Natural killer cell (primary cell): ENCODE results near the gene ENAM. TPM values are rescaled to one million over a fixed set of nuclear protein-coding genes. Genes with fewer than 3 reads are reported as not detected.

ENCODE experiments used
- ATAC-seq, 3 donors: fragments of 150-1000 bp in 2 of 3; fragments of 200-7000 bp in 1 of 3; cut with Tn5 transposase; 1 replicate in 1 of 3; 2 replicates in 2 of 3; pipeline ENCODE4 v1.10.0; 2021; ENCODE audit warnings: mild to moderate bottlenecking in 2 of 3, moderate library complexity in 2 of 3
- DNase-seq, 2 donors: peaks; one replicate each; pipeline versions ENCODE4 v3.0.0 to v3.0.0-alpha.2; 2013 to 2021; ENCODE audit warnings: mixed read lengths in 1 of 2
- H3K27ac ChIP-seq: one replicate; pipeline ENCODE4 v1.5.1; 2013; ENCODE audit warnings: mild to moderate bottlenecking, low read length
- H3K27me3 ChIP-seq: one replicate; pipeline ENCODE4 v1.6.1; 2013; ENCODE audit warnings: low read length; ENCODE audit not compliant: control insufficient read depth, insufficient read depth
- H3K36me3 ChIP-seq: one replicate; pipeline ENCODE4 v1.6.1; 2013; ENCODE audit warnings: low read length; ENCODE audit not compliant: control insufficient read depth, insufficient read depth
- H3K4me1 ChIP-seq: one replicate; pipeline ENCODE4 v1.6.1; 2013; ENCODE audit warnings: low read length; ENCODE audit not compliant: control insufficient read depth, insufficient read depth
- H3K4me3 ChIP-seq: one replicate; pipeline ENCODE4 v1.5.1; 2013; ENCODE audit warnings: low read length
- H3K9me3 ChIP-seq: one replicate; pipeline ENCODE4 v1.6.1; 2013; ENCODE audit warnings: low read length; ENCODE audit not compliant: control insufficient read depth, insufficient read depth
- H3K27ac Mint-ChIP-seq, 2 donors: one replicate each; pipeline ENCODE4 v1.8.0; 2022; ENCODE audit warnings: mild to moderate bottlenecking in 2 of 2, mixed read lengths in 2 of 2, moderate library complexity in 1 of 2
- H3K27me3 Mint-ChIP-seq, 2 donors: one replicate each; pipeline ENCODE4 v1.8.0; 2022; ENCODE audit warnings: low read depth in 2 of 2, mixed read lengths in 2 of 2
- H3K36me3 Mint-ChIP-seq: one replicate; pipeline ENCODE4 v1.8.0; 2022; ENCODE audit warnings: mixed read lengths
- H3K4me1 Mint-ChIP-seq, 2 donors: one replicate each; pipeline ENCODE4 v1.8.0; 2022; ENCODE audit warnings: mixed read lengths in 2 of 2
- H3K4me3 Mint-ChIP-seq: one replicate; pipeline ENCODE4 v1.8.0; 2022; ENCODE audit warnings: mild to moderate bottlenecking, moderate library complexity, mixed read lengths
- H3K9me3 Mint-ChIP-seq, 2 donors: one replicate each; pipeline ENCODE4 v1.8.0; 2022; ENCODE audit warnings: mixed read lengths in 2 of 2
- CTCF ChIP-seq: fragments of 200-600 bp; IDR thresholded peaks from one replicate; pipeline ENCODE4 v1.8.0; 2022; ENCODE audit warnings: antibody characterized with exemption
- WGBS: methylation state at CpG from one replicate; pipeline ENCODE4 v1.1.7; 2013; ENCODE audit warnings: missing lambda C conversion rate; ENCODE audit not compliant: insufficient coverage; 5-methylcytosine and 5-hydroxymethylcytosine counted together
- intact Hi-C: fragments of 100-400 bp; cut with micrococcal nuclease; formaldehyde crosslinking; loops from one replicate; pipeline ENCODE4 v1.14.2; 2022
- total RNA-seq, 4 donors: library from RNA; stranded (reverse); fragments of 120-200 nt in 1 of 4; gene quantifications; one replicate each; pipeline versions ENCODE4 v1.2.3 to v1.2.4, GENCODE V29; 2013 to 2022

Gene ENAM
- total RNA-seq, 3 donors from 2014 or later (not counting 1 experiment from before 2014, with no cell fraction given): not detected

DNA sequence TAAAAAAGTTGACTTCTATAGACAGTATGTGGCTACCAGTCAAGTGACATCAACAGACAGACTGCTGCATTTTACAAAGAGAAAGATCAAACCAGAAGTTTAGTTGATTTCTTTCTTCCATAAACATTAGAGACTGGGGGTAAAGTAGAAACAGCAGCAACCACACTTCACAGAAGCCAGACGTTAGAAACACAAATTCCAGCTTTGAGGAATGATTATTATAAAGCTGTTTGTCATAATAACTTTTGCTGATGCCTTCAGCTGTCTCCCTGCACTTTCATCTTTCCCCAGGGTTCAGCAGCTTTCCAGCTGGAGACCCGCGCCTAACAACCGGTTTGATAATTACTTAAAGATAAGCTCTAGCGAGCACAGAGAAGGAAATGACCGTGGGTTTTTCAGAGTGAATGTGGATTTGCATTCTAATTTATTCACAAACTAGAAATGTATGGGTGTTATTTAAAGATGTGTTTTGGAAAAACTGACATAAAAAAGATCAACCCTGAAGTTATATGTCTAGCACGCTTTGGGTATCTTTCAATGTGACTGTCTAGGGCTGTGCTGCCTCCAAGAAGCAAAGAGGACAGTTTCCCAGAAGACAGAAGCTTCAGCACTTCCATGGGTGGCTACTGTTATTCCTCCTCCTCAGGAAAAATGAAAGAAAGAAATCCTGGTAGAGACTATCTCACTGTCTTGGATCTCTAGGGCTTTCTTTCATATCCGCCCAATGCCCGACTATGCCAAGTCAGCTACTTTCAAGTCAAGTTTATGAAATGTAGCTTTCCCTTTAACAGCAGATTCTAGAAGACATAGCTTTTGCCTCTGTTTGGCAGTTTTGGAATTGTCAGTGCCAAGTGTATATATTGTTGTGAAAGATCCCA, 15.0 kb upstream of the ENAM start:
- ATAC-seq (no peak), DNase-seq (no peak)
- Histone ChIP-seq H3K4me1 (no peaks in the 10 kb centered on the region), H3K9me3 (no peaks in the 10 kb centered on the region), H3K36me3 (no peaks in the 10 kb centered on the region), H3K27me3 (no peaks in the 10 kb centered on the region), H3K4me3 (no peak overlapping the region), H3K27ac (no peak overlapping the region)
- TF ChIP-seq CTCF: no peak
- Mint-ChIP-seq H3K4me1 (no peaks in the 10 kb centered on the region), H3K27ac (no peak overlapping the region), H3K9me3 (no peaks in the 10 kb centered on the region), H3K4me3 (no peak overlapping the region), H3K36me3 (no peaks in the 10 kb centered on the region), H3K27me3 (peaks cover 3 to 13% of the 10 kb centered on the region in 2 donors)
- intact Hi-C loops: no loop called here
- 23% methylated on average over 7 of the region's 9 CpGs for WGBS

DNA sequence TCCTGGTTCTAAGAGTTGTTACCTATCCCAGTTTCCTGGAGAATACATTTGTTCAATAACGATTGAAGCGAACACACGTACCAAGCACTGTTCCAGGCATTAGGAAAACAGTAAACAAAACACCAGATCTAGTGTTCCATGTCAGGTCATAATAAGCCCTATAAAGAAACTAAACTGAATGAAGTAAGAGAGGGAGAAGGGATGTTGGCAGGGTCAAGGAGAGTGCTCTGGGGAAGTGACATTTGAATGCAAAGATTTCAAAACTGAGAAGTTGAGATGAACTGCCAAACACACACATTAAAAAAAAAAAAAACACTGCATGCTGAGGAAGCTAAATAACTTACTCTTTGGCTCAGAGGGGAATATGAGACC, 14.4 kb upstream of the ENAM start:
- no peak for ATAC-seq
- TF ChIP-seq CTCF: no peak
- H3K27me3 Mint-ChIP-seq: peaks cover 3 to 13% of the 10 kb centered on the region in 2 donors
- H3K36me3 Mint-ChIP-seq: no peaks in the 10 kb centered on the region
- 91% methylated on average over 3 of the region's 3 CpGs for WGBS
- Histone ChIP-seq H3K4me3 (no peak overlapping the region), H3K27me3 (no peaks in the 10 kb centered on the region), H3K27ac (no peak overlapping the region), H3K9me3 (no peaks in the 10 kb centered on the region), H3K36me3 (no peaks in the 10 kb centered on the region), H3K4me1 (no peaks in the 10 kb centered on the region)
- H3K4me1 Mint-ChIP-seq: no peaks in the 10 kb centered on the region
- no peak overlapping the region for H3K27ac Mint-ChIP-seq
- intact Hi-C loops: no loop called here
- no peaks in the 10 kb centered on the region for H3K9me3 Mint-ChIP-seq
- no peak for DNase-seq
- H3K4me3 Mint-ChIP-seq: no peak overlapping the region

DNA sequence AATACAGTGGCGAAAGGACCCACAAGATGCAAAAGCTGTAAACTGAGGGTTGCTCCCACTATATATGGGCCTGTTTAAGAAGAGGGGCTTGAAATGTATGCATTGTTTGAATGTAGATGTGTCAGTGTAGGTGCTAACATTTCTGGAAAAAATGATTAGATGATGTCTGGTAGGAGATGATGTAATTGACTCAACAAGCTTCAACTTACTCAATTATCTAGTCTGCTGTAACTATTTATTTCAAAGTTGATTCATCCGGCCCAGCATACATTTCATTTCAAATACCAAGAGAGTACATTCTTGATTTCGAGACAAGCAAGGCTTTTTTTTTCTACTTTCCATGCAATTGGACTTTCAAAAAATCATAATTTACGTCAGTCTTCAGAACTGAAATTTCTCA, 9.3 kb upstream of the ENAM start:
- peak; percentile 25 to 63 (median 41) for ATAC-seq
- 95% methylated on average over 3 of the region's 4 CpGs for WGBS
- Histone ChIP-seq H3K27me3 (no peaks in the 10 kb centered on the region), H3K9me3 (no peaks in the 10 kb centered on the region), H3K36me3 (no peaks in the 10 kb centered on the region), H3K4me1 (no peaks in the 10 kb centered on the region), H3K27ac (no peak overlapping the region), H3K4me3 (no peak overlapping the region)
- no peak overlapping the region for H3K27ac Mint-ChIP-seq
- intact Hi-C loops: no loop called here
- no peaks in the 10 kb centered on the region for H3K9me3 Mint-ChIP-seq
- H3K36me3 Mint-ChIP-seq: no peaks in the 10 kb centered on the region
- DNase-seq: no peak
- no peaks in the 10 kb centered on the region for H3K4me1 Mint-ChIP-seq
- H3K27me3 Mint-ChIP-seq: peaks cover 0 to under 1% of the 10 kb centered on the region in 2 donors
- no peak overlapping the region for H3K4me3 Mint-ChIP-seq
- TF ChIP-seq CTCF: no peak

- ATAC-seq (peak in 1 of 3 donors; percentile 32), DNase-seq (no peak)
- Histone ChIP-seq H3K4me3 (no peak overlapping the region), H3K9me3 (no peaks in the 10 kb centered on the region), H3K4me1 (no peaks in the 10 kb centered on the region), H3K27ac (no peak overlapping the region), H3K27me3 (no peaks in the 10 kb centered on the region), H3K36me3 (no peaks in the 10 kb centered on the region)
- H3K4me1 Mint-ChIP-seq: no peaks in the 10 kb centered on the region
- no peak for TF ChIP-seq CTCF
- H3K4me3 Mint-ChIP-seq: no peak overlapping the region
- intact Hi-C loops: no loop called here
- no peaks in the 10 kb centered on the region for H3K36me3 Mint-ChIP-seq
- no peak overlapping the region for H3K27ac Mint-ChIP-seq
- no peaks in the 10 kb centered on the region for H3K27me3 Mint-ChIP-seq
- WGBS: 100% methylated on average over 2 of the region's 2 CpGs
- no peaks in the 10 kb centered on the region for H3K9me3 Mint-ChIP-seq
These were observed 8.8 kb upstream of the ENAM start for GRCh38 chr4:70619778-70620177.
